ENCODE measurements around the gene ROM1. TPM values are rescaled to one million over a fixed set of nuclear protein-coding genes. Genes with fewer than 3 reads are reported as not detected.
A peak's percentile ranks its signal among the peaks of the same experiment; 100 is the strongest.

ROM1 gene
- total RNA-seq, 1 experiment from 2014 or later: 1.3 TPM

- no peaks in the 10 kb centered on the region for H3K9me3 Mint-ChIP-seq (ENCODE audit: unreplicated experiment)
- ChIA-PET CTCF (interaction anchor here (0.9 to 1.0 kb wide), 2 partner anchors 13 to 31 kb away, joined by 4 to 6 read pairs; partner anchors contain the start of genes B3GAT3, C11orf98 and CSKMT), POLR2A (interaction anchor here (0.7 to 1.4 kb wide), 11 partner anchors 11 to 172 kb away, joined by 3 to 56 read pairs (median 5); partner anchors contain the start of genes B3GAT3, C11orf98, CSKMT and HNRNPUL2)
- Histone ChIP-seq H3K27me3 (replicated peaks; ENCODE audit: control insufficient read depth, insufficient read depth, low read length) (no peaks in the 10 kb centered on the region), H3K4me3 (ENCODE audit: low read depth, low read length) (peak overlapping the region; percentile 80), H3K36me3 (ENCODE audit: control insufficient read depth, insufficient read depth, low read length) (peaks cover 2% of the 10 kb centered on the region; the same call in 1 of the 2 replicates), H3K4me1 (peaks cover 10% of the 10 kb centered on the region; the same call in 1 of the 2 replicates), H3K9me3 (no peaks in the 10 kb centered on the region)
- H3K27me3 Mint-ChIP-seq (ENCODE audit: insufficient read depth, unreplicated experiment): no peaks in the 10 kb centered on the region
- TSS peak; percentile 70 for BruUV-seq (replicated peaks)
- peaks cover 7% of the 10 kb centered on the region for H3K4me1 Mint-ChIP-seq (ENCODE audit: low read depth, unreplicated experiment)
- H3K36me3 Mint-ChIP-seq (ENCODE audit: insufficient read depth, unreplicated experiment): peaks cover 41% of the 10 kb centered on the region
- TF ChIP-seq, protein P1, sequence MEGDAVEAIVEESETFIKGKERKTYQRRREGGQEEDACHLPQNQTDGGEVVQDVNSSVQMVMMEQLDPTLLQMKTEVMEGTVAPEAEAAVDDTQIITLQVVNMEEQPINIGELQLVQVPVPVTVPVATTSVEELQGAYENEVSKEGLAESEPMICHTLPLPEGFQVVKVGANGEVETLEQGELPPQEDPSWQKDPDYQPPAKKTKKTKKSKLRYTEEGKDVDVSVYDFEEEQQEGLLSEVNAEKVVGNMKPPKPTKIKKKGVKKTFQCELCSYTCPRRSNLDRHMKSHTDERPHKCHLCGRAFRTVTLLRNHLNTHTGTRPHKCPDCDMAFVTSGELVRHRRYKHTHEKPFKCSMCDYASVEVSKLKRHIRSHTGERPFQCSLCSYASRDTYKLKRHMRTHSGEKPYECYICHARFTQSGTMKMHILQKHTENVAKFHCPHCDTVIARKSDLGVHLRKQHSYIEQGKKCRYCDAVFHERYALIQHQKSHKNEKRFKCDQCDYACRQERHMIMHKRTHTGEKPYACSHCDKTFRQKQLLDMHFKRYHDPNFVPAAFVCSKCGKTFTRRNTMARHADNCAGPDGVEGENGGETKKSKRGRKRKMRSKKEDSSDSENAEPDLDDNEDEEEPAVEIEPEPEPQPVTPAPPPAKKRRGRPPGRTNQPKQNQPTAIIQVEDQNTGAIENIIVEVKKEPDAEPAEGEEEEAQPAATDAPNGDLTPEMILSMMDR (IDR thresholded peaks at IDR 0.05; ENCODE audit: insufficient read depth in 1 of 2, low read depth in 1 of 2, low read length in 1 of 2, severe bottlenecking in 1 of 2, unreplicated experiment in 1 of 2): no peak
- peak overlapping the region; percentile 75 for H3K4me3 Mint-ChIP-seq (ENCODE audit: unreplicated experiment)
- intact Hi-C loops (cut with micrococcal nuclease; ENCODE audit: unreplicated experiment): loop anchor here (1.0 kb wide), 1 partner anchor 12 kb away; no protein-coding TSS in a partner anchor
- no peak for DNase-seq
- peak overlapping the region; percentile 95 for H3K27ac Mint-ChIP-seq (ENCODE audit: unreplicated experiment)
These were observed 39.3 kb downstream of the ROM1 start for GRCh38 chr11:62652161-62653006.

DNA sequence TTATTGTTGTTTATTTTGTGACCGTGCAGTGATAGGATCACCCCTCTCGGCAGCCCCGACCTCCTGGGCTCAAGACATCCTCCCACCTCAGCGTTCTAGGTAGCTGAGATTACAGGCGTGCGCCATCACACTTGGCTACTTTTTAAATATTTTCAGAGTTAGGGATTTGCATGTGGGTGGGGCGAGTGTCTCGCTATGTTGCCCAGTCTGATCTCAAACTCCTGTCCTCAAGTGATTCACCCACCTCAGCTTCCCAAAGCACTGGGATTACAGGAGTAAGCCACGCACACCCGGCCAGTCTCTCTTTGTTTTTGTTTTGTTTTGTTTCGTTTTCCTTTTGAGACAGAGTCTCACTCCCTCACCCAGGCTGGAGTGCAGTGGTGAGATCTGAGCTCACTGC is 41.2 kb downstream of the ROM1 start:
- no peak overlapping the region for H3K4me3 ChIP-seq (ENCODE audit: low read depth, low read length)
- intact Hi-C loops (cut with micrococcal nuclease; ENCODE audit: unreplicated experiment): no loop called here

More for the DNA sequence above, 41.2 kb downstream of the ROM1 start:
- BruUV-seq (replicated peaks): no TSS peak
- Mint-ChIP-seq H3K4me3 (ENCODE audit: unreplicated experiment) (peak overlapping the region; percentile 54), H3K4me1 (ENCODE audit: low read depth, unreplicated experiment) (peaks cover 7% of the 10 kb centered on the region), H3K9me3 (ENCODE audit: unreplicated experiment) (no peaks in the 10 kb centered on the region), H3K27me3 (ENCODE audit: insufficient read depth, unreplicated experiment) (no peaks in the 10 kb centered on the region), H3K27ac (ENCODE audit: unreplicated experiment) (no peak overlapping the region), H3K36me3 (ENCODE audit: insufficient read depth, unreplicated experiment) (peaks cover 38% of the 10 kb centered on the region)
- CTCF ChIA-PET: no interaction called here
- TF ChIP-seq, protein P1 (IDR thresholded peaks at IDR 0.05; ENCODE audit: insufficient read depth in 1 of 2, low read depth in 1 of 2, low read length in 1 of 2, severe bottlenecking in 1 of 2, unreplicated experiment in 1 of 2): no peak
- DNase-seq: no peak
- H3K36me3 ChIP-seq (ENCODE audit: control insufficient read depth, insufficient read depth, low read length): peaks cover under 1% of the 10 kb centered on the region; the same call in 1 of the 2 replicates
- H3K27me3 ChIP-seq (replicated peaks; ENCODE audit: control insufficient read depth, insufficient read depth, low read length): no peaks in the 10 kb centered on the region
- no peaks in the 10 kb centered on the region for H3K9me3 ChIP-seq
- peaks cover 8% of the 10 kb centered on the region; the same call in 1 of the 2 replicates for H3K4me1 ChIP-seq
- POLR2A ChIA-PET: no interaction called here

All from Caco-2 (cell line).